Stimulated activated CD4-positive, alpha-beta T cell treated with anti-CD3 and anti-CD28 coated beads, Interleukin-1b, Interleukin-23, amount 100 ng/mL, for 1 hour (primary cell): ENCODE data around the gene RNASEH1.

ENCODE experiments used
- DNase-seq, 2 donors: peaks; one replicate each; pipeline ENCODE4 v3.0.0-alpha.2; 2020; ENCODE audit warnings: low read depth in 2 of 2

The RNASEH1 gene, protein sequence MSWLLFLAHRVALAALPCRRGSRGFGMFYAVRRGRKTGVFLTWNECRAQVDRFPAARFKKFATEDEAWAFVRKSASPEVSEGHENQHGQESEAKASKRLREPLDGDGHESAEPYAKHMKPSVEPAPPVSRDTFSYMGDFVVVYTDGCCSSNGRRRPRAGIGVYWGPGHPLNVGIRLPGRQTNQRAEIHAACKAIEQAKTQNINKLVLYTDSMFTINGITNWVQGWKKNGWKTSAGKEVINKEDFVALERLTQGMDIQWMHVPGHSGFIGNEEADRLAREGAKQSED

GRCh38 chr2:3558205-3559014 lies at the start of gene RNASEH1:
Gene RNASEH1, minus strand, starts transcription at chr2:3558333. Its CDS starts 73 bp downstream, at chr2:3558260.
- peak; percentile 90 to 99 for DNase-seq

DNA sequence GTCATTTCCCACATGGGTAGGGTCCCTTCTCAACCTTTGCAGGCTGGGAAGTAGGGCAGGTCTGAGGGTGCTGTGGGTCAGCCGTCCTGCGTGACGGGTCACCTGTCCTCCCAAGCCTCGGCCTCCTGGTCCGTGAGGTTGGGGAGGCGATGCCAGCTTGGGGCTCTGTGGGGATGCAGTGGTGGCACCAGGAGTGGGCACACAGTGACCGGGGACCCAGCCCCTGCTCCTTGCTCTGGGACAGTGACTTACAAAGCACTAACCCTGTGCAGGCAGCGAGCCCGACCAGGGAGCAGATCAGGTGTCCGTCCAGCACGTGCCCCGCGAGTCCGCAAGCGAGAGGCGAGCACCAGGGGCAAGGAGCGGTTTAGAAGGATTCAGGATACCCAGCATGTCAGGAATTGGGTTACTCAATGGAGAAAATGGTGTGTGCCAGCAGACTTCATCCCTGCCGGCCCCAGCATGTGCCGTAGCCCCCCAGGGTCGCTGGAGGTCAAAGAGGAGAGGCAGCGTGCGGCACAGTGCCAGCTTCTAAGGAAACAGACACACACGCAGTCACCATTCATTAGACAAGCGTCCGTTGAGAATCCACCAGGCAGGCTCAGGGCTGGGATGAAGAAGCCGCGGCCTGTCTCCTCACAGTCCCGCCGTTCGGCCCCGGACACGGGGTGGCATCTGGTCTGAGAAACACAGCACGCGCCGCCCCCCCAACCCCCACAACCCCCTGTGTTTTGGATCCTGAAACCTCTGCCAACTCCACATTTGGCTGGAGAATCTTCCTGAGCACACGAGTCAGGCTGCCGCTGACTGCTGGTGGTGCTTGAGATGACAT lies 48.5 kb upstream of the RNASEH1 start:
- DNase-seq, result no peak

GRCh38 chr2:3606028-3606369 lies 47.9 kb upstream of the RNASEH1 start:
- DNase-seq, result no peak

DNA sequence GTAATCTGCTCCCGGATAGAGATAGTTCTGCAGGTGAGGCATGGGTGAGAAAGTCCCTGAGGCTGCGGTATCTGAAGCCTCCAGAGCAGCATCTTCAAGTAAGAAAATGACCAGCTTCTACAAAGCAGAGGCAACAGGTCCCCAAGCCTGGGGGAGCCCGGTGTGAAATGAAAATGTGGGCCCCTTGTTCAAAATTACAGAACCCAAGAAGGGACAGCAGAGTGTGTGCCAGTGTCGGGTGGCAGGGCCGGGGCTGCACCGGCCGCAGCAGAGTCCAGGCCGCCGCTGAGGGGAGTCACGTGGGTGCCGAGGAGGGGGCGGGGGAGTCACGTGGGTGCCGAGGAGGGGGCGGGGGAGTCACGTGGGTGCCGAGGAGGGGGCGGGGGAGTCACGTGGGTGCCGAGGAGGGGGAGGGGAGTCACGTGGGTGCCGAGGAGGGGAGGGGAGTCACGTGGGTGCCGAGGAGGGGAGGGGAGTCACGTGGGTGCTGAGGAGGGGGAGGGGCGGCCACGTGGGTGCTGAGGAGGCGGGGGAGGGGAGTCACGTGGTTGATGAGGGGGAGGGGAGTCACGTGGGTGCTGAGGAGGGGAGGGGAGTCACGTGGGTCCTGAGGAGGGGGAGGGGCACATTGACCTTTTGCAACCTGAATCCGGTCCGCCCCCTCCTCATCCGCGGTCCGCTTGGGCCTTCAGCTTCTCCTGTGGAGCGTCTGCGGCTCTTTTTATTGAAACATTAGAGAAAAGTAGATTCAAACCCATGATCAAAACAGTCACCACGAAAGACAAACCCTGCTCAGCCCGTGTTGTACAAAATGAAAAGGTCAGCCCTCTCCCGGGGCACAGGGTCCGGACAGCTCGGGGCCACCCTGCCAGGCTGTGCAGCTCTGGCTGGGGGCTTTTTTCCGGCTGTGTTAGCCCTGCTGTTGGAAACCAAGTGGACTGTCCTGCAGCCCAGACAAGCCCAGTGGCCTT lies 47.1 kb upstream of the RNASEH1 start:
- no peak for DNase-seq

GRCh38 chr2:3604207-3604877 lies 46.2 kb upstream of the RNASEH1 start:
- DNase-seq, result no peak

DNA sequence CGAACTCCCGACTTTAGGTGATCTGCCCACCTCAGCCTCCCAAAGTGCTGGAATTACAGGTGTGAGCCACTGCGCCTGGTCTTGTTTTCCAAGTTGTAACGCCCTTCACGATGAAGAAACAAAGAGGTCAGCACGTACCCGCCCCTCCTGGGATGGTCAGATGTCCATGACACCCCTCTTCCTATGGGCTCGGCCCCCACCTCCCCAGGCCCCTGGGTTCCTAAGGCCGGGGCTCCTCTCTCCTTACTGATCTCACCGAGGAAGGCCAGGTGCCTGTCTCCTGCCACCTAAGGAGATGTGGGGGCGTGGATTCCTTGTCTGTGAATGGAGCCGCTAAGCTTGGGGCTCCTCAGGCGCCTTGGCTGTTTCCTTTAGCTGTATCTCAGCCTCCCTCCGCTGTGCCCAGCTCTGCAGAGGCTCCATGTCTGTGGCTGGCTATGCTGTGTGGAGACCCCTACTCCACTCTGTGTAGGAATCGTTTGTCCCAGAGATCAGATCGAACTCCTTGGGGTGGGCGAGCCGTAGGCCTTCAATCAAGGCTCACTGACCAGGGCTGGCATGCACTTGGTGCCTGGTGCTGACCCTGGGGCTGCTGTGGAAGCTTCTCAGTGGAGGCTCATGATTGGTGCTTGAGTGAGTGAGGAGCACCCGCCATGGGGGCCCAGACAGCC lies 45.5 kb upstream of the RNASEH1 start:
- DNase-seq, result no peak

DNA sequence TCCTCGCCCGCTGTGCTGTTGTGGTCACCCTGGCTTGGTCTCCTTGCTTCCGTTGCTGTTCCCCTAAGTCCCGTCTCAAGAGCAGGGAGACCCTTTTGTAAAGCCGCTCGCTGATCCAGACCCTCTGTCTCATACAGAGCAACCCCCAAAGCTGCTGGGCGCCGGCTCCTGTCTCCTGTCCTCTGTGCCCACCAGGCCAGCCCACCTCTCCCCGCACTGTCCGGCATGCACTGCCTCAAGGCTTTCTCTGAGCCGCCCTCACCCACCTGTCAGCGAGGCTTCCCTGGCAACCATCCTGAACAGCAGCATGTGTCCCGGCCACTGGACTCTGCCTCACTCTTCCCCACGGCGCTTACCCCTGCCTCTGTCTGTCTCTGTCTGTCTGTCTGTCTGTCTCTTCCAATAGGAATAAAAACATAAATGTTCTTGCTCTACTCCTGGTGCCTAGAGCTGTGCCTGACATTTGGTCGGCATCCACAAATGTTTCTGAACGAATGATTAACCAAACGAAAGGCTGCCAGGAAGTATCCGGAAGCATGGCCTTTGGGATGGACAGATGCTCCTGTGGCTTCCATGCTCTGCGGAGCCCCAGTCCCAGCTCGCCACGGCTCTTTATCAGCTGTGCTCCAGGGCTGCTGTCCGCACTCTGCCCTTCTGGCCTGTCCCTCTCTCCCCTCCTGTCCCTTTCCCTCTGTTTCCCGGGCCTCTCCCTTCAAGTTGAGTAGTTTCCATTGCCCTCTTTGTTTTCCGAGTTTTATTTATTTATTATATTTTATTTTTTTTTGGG lies 44.6 kb upstream of the RNASEH1 start:
- DNase-seq, result no peak

DNA sequence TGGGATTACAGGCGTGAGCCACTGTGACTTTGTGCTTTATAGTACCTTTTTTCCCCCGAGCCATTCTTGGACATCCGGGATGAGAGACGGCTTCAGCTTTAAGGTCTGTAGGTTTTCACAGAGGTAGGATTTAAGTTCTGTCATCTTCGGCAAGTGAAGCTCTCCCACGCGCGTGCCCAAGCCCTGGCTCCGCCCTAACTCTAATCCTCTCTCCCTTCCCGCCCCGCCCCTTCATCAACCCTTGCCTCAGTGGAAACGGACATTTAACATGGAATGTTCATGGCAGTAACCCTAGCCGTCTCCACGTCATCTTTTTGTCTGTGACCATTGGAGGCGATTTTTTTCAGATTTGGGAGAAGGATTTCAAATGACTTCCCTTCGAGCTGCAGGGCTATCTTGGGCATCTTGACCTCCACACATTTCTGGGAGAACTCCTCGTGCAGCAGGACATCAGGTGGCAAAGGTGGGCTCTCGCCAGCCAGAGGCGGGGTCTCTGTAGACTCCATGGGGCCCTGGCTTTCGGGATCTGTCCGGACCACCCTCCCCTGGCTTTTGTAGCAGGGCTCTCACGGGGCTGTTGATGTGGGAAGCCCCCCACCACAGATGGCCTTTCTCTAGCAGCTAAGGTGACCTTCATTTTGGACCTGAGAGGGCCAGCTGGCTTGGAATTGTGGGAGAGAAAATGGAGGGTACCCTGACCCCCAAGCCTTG lies 43.6 kb upstream of the RNASEH1 start:
- no peak for DNase-seq

- no peak for DNase-seq
Observed at GRCh38 chr2:3600256-3600855, 42.2 kb upstream of the RNASEH1 start.

- DNase-seq, result no peak
Observed at GRCh38 chr2:3598912-3599854, 41.0 kb upstream of the RNASEH1 start.

DNA sequence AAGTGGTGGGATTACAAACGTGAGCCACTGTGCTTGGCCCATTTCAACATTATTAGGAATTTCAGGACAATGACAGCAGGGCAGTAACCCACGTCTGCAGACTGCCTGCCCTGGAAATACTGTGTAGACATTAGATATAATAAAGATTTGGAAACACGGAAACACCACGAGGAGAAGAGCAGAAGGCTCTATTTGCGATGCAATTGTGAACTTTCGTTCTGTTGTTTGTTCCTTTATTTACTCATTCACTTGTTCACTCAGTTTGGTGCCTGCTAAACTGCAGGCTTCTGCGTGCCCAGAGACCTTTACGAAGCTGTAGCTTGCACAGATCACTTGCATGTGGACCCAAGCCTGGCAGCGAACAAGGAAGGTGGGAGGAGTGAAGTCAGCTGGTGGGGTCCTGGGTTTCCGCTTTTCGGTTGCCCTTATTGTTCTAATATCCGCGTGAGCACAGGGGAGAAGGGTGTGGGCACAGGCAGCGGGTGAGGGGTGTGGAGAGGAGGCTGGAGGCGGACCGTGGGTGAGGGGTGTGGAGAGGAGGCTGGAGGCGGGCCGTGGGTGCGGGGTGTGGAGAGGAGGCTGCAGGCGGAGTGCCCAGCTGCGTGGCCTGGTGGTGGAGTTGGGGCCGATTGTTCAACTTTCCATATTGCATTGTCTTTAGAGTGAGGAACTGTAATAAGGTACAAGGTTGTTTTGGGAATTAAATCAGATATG lies 40.2 kb upstream of the RNASEH1 start:
- no peak for DNase-seq

- no peak for DNase-seq
Observed at GRCh38 chr2:3597567-3597966, 39.4 kb upstream of the RNASEH1 start.

GRCh38 chr2:3596901-3597417 lies 38.8 kb upstream of the RNASEH1 start:
- no peak for DNase-seq

DNA sequence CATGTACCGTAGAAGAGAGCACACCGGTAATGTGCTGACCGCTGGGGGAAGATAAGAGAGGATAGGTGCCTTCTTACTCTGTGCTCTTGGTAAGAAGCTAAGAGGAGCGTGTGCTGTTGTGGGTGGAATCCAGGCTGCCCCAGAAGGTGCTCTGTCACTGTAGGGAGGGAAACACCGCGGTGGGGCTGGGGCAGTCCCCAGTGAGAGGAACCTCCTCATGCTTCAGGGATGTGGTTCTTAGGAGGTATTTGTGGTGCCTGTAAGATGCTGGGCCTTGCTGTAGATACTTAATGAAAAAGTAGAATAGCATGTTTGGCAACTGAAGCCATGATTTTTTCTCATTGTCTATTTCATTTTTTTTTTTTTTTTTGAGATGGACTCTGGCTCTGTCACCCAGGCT lies 37.9 kb upstream of the RNASEH1 start:
- DNase-seq, result no peak

DNA sequence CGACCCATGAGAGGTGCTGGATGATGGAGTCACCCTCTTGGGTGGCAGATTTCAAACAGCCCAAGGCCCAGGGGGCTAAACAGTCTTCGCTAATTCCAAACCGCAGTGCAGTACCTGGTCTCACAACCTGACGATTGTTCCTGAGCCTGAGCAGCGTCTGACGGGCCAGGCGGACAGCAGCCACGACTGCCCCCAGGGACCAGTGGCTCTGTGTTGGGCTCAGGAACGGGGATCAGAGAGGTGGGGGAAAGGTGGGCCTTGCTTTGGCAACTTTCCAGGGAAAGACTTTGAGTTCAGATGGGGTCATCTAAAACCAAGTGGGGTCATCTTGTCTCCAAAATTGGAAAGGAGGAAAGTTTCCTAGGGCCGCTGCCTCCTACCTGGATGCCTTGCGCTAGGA lies 37.3 kb upstream of the RNASEH1 start:
- DNase-seq, result no peak
